ENCODE measurements around the gene CCT6A. TPM values are rescaled to one million over a fixed set of nuclear protein-coding genes. Genes with fewer than 3 reads are reported as not detected.

CCT6A gene
- total and polyA plus RNA-seq, 9 of the 15 experiments (the other 6 are each of a cell fraction or from before 2014, with no cell fraction given), result 244 to 708 (median 387) TPM

DNA sequence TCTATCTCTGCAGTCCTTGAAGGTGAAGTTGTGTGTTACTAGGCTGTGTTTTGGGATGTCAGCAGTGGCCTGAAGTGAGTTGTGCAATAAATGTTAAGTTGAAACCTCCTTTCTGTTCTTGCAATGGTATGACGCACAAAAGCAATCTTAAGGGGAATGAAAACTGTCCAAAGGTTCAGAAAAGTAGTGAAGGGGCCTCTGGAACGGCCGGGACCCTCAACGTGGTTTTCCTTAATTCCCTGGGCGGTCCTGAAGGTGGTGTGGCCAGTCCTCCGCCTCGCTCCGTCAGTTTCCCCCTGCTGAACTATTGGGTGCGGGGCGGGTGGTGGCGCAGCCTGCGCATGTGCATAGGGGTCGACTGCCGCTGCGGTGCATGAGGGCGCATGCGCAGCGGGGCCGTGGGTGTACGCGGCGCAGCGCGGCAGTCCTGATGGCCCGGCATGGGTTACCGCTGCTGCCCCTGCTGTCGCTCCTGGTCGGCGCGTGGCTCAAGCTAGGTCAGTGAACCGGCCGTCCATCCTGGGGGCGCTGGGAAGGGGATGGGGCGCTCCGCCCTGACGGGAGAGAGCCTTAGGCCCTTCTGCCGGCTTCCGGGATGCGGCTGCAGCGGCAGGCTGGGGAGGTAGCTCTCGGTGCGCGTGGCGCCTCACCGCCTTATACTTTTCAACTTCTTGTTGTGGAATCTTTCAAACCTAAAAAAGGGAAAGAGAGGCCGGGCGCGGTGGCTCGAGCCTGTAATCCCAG, 12.5 kb downstream of the CCT6A start, which contains the start of gene SUMF2 (continued):
- TF ChIP-seq TOE1 (IDR thresholded peaks at IDR 0.05; ENCODE audit: borderline replicate concordance), result no peak; the same call in 1 of the 2 replicates
- TF ChIP-seq TOE1 (CRISPR knock-in tag; IDR thresholded peaks at IDR 0.05; ENCODE audit: borderline replicate concordance, low read depth), result peak; percentile 67; the same call in 1 of the 2 replicates
- no peak for TF ChIP-seq ZSCAN32 (CRISPR knock-in tag; IDR thresholded peaks at IDR 0.05)
- no peak for TF ChIP-seq ZNF75A (CRISPR knock-in tag; IDR thresholded peaks at IDR 0.05)
- TF ChIP-seq CBFA2T3 (IDR thresholded peaks at IDR 0.05), result no peak
- TF ChIP-seq RAD21 (CRISPR knock-in tag; conservative IDR thresholded peaks at IDR 0.05 in 1 of 2, IDR thresholded peaks at IDR 0.05 in 1 of 2), result no peak; a peak in 1 of 4 replicates
- TF ChIP-seq NR2C1 (IDR thresholded peaks at IDR 0.05), result no peak
- no peak for TF ChIP-seq NR2C1 (tag; IDR thresholded peaks at IDR 0.05)
- TF ChIP-seq, protein P1, sequence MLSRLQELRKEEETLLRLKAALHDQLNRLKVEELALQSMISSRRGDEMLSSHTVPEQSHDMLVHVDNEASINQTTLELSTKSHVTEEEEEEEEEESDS (CRISPR knock-in tag; IDR thresholded peaks at IDR 0.05), result no peak
- TF ChIP-seq PHB2 (IDR thresholded peaks at IDR 0.05; ENCODE audit: low read depth), result no peak
- TF ChIP-seq RBFOX2 (IDR thresholded peaks at IDR 0.05; ENCODE audit: low read depth, low read length), result peak; percentile 97
- TF ChIP-seq GATA2 (CRISPR knock-in tag; IDR thresholded peaks at IDR 0.05), result no peak
- TF ChIP-seq, protein P2, sequence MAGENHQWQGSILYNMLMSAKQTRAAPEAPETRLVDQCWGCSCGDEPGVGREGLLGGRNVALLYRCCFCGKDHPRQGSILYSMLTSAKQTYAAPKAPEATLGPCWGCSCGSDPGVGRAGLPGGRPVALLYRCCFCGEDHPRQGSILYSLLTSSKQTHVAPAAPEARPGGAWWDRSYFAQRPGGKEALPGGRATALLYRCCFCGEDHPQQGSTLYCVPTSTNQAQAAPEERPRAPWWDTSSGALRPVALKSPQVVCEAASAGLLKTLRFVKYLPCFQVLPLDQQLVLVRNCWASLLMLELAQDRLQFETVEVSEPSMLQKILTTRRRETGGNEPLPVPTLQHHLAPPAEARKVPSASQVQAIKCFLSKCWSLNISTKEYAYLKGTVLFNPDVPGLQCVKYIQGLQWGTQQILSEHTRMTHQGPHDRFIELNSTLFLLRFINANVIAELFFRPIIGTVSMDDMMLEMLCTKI (IDR thresholded peaks at IDR 0.05; ENCODE audit: partially characterized antibody), result no peak
- TF ChIP-seq RCOR1 (IDR thresholded peaks at IDR 0.05; ENCODE audit: borderline replicate concordance in 1 of 2, low read depth in 2 of 2, low read length in 2 of 2), result 0 out of 4 replicates have a peak, but pooled peaks of 1 of the 2 experiments have one; percentile 24
- TF ChIP-seq SAFB2 (IDR thresholded peaks at IDR 0.05; ENCODE audit: borderline replicate concordance, low read depth, low read length, severe bottlenecking), result no peak
- TF ChIP-seq ZBTB17 (CRISPR knock-in tag; IDR thresholded peaks at IDR 0.05), result peak; percentile 80; the same call in 1 of the 2 replicates
- TF ChIP-seq ZNF311 (CRISPR knock-in tag; IDR thresholded peaks at IDR 0.05), result no peak
- TF ChIP-seq ILK (tag; IDR thresholded peaks at IDR 0.05; ENCODE audit: borderline replicate concordance, low read depth), result no peak
- TF ChIP-seq, protein P3, sequence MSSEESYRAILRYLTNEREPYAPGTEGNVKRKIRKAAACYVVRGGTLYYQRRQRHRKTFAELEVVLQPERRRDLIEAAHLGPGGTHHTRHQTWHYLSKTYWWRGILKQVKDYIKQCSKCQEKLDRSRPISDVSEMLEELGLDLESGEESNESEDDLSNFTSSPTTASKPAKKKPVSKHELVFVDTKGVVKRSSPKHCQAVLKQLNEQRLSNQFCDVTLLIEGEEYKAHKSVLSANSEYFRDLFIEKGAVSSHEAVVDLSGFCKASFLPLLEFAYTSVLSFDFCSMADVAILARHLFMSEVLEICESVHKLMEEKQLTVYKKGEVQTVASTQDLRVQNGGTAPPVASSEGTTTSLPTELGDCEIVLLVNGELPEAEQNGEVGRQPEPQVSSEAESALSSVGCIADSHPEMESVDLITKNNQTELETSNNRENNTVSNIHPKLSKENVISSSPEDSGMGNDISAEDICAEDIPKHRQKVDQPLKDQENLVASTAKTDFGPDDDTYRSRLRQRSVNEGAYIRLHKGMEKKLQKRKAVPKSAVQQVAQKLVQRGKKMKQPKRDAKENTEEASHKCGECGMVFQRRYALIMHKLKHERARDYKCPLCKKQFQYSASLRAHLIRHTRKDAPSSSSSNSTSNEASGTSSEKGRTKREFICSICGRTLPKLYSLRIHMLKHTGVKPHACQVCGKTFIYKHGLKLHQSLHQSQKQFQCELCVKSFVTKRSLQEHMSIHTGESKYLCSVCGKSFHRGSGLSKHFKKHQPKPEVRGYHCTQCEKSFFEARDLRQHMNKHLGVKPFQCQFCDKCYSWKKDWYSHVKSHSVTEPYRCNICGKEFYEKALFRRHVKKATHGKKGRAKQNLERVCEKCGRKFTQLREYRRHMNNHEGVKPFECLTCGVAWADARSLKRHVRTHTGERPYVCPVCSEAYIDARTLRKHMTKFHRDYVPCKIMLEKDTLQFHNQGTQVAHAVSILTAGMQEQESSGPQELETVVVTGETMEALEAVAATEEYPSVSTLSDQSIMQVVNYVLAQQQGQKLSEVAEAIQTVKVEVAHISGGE (CRISPR knock-in tag; IDR thresholded peaks at IDR 0.05), result no peak
- TF ChIP-seq MIER1 (IDR thresholded peaks at IDR 0.05; ENCODE audit: low read depth), result no peak
- no peak for TF ChIP-seq TARDBP (IDR thresholded peaks at IDR 0.05)
- TF ChIP-seq TBP (optimal IDR thresholded peaks at IDR 0.05; ENCODE audit: low read depth, low read length), result peak; percentile 68
- no peak for TF ChIP-seq FUS (optimal IDR thresholded peaks at IDR 0.05; ENCODE audit: low read depth, low read length)
- TF ChIP-seq ATF1 (CRISPR knock-in tag; IDR thresholded peaks at IDR 0.05), result no peak
- peak; percentile 51 for TF ChIP-seq ATF1 (tag; IDR thresholded peaks at IDR 0.05)
